Stimulated activated memory B cell treated with anti-CD40 and anti-IgM and Interleukin-4, amounts not matched to agents 10 μg/mL and 1 μg/mL and 100 μg/mL, for 72 hours (primary cell): ENCODE measurements around the gene IGSF21.
"Not testable (repeated sequence)": the region's sequence is repeated elsewhere in the genome, so short reads cannot be mapped to it uniquely, and the experiment has no call there.

Experiments used
- ATAC-seq: fragments of 150-1000 bp; cut with Tn5 transposase; 2 replicates; pipeline ENCODE4 v1.10.0; 2021
- H3K27ac Mint-ChIP-seq: one replicate; pipeline ENCODE4 v1.8.0; 2022; ENCODE audit warnings: mild to moderate bottlenecking, mixed read lengths
- H3K27me3 Mint-ChIP-seq: one replicate; pipeline ENCODE4 v1.8.0; 2022; ENCODE audit warnings: mixed read lengths
- H3K36me3 Mint-ChIP-seq: one replicate; pipeline ENCODE4 v1.8.0; 2022; ENCODE audit warnings: mixed read lengths
- H3K4me1 Mint-ChIP-seq: one replicate; pipeline ENCODE4 v1.8.0; 2022; ENCODE audit warnings: mixed read lengths
- H3K4me3 Mint-ChIP-seq: one replicate; pipeline ENCODE4 v1.8.0; 2022; ENCODE audit warnings: mild to moderate bottlenecking, moderate library complexity, mixed read lengths
- H3K9me3 Mint-ChIP-seq: one replicate; pipeline ENCODE4 v1.8.0; 2022; ENCODE audit warnings: mixed read lengths

Gene IGSF21

DNA sequence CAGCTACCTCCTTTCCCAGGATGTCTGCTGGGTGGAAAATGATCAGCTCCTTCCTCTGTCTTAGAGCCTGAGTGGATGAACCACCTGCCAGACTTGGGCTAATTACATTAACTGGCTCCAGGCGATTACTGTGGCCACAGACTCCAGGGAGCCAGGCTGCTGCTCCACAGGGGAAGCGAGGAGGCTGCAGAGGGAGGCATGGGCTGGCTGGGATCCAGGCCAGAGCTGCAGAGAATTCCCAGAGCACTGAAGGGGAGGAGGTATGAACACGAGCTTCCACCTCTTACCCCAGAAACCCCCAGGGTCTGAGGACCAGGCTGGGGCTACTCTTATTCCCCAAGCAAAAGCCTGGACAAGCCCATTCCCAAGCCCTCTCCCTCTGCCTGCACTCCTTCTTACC is 237.2 kb downstream of the IGSF21 start:
- H3K36me3 Mint-ChIP-seq: no peaks in the 10 kb centered on the region
- no peak overlapping the region for H3K4me3 Mint-ChIP-seq
- ATAC-seq: no peak
- no peaks in the 10 kb centered on the region for H3K4me1 Mint-ChIP-seq
- no peak overlapping the region for H3K27ac Mint-ChIP-seq
- peaks cover 22% of the 10 kb centered on the region for H3K27me3 Mint-ChIP-seq
- peaks cover 5% of the 10 kb centered on the region for H3K9me3 Mint-ChIP-seq

DNA sequence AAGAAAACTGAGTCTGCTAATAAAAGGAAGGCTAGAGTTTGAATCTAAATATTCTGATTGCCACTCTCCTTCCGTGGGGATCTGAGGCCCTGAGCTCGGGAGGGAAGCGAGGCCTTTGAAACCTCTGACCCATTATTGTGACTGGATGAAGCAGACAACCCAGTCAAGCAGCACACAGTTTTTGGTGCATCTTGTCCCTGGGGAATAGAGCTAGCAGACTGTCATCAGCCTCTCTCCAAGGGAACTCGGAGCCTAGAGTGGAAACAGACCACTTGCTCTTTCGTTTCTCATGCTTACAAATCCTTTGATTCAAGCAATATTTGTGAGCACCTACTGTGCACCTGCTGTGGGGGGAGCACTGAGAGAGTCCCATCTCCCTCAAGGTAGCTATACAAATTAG is 240.0 kb downstream of the IGSF21 start:
- H3K4me1 Mint-ChIP-seq: no peaks in the 10 kb centered on the region

DNA sequence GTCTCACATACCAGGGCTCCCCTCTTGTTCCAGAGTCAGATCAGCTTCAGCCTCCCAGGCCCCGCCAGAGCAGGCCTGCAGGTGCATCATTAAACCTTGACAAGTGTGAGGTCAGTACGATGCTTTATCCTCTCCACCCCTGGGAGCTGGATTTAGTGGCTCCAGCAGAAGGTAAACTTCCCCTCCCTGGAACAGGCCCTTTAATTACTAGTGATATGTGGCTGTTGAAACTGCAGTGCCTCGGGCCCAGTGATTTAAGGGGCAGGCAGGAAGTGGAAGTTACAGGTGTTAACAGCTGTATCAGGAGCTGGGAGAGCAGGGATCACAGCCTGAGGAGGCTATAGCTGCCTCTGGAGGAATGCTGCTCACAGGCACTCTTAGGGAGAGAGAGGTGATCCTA is 240.8 kb downstream of the IGSF21 start:
- Mint-ChIP-seq H3K27me3 (peaks cover 30% of the 10 kb centered on the region), H3K27ac (no peak overlapping the region), H3K4me3 (no peak overlapping the region), H3K4me1 (no peaks in the 10 kb centered on the region), H3K9me3 (peaks cover under 1% of the 10 kb centered on the region), H3K36me3 (no peaks in the 10 kb centered on the region)
- no peak for ATAC-seq

More for the DNA sequence above, 240.0 kb downstream of the IGSF21 start:
- H3K27ac Mint-ChIP-seq: no peak overlapping the region
- H3K4me3 Mint-ChIP-seq: no peak overlapping the region
- H3K36me3 Mint-ChIP-seq: no peaks in the 10 kb centered on the region
- H3K27me3 Mint-ChIP-seq: peaks cover 27% of the 10 kb centered on the region
- peaks cover 5% of the 10 kb centered on the region for H3K9me3 Mint-ChIP-seq
- ATAC-seq: no peak

DNA sequence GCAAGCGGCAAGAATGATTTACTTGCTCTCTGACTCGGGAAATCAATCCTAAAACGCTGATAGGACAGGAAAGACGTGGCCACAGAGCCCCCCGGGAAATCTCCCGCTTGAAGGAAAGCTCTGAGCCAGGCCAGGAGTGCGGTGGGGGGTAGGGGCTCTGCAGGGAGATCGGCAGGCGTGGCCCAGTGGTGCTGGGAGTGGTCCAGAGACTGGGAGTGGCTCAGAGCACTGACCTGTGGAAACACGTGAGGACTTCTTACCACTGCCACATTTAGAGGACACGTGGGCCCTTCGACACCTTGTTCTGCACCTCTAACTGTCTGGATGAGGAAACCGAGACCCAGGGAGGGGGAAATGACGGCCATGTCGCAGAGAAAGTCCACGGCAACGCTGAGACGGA is 243.1 kb downstream of the IGSF21 start:
- no peak overlapping the region for H3K4me3 Mint-ChIP-seq
- no peak for ATAC-seq

DNA sequence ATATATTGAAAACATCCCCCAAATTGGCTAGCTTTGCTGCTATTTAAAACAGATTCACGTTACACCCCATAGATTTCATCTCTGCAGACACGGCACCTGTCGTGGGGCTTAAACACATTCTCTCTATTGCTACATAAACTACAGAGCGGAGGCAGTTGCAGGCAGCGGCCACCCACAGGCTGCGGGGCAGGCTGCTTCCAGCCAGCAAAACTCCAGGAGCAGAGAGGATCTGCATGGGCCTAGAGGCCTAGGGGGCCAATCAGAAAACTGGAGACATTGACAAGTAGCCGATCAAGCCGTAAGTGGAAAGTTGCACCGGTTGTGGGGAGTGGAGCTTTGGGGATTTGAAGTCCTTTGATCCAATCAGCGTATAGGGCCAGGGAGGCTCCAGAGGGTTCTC is 244.1 kb downstream of the IGSF21 start:
- no peak overlapping the region for H3K4me3 Mint-ChIP-seq
- no peaks in the 10 kb centered on the region for H3K36me3 Mint-ChIP-seq
- no peaks in the 10 kb centered on the region for H3K4me1 Mint-ChIP-seq
- no peak for ATAC-seq
- no peak overlapping the region for H3K27ac Mint-ChIP-seq
- peaks cover 40% of the 10 kb centered on the region for H3K27me3 Mint-ChIP-seq
- H3K9me3 Mint-ChIP-seq: peaks cover 3% of the 10 kb centered on the region

More for the DNA sequence above, 243.1 kb downstream of the IGSF21 start:
- H3K36me3 Mint-ChIP-seq: no peaks in the 10 kb centered on the region
- no peaks in the 10 kb centered on the region for H3K4me1 Mint-ChIP-seq
- H3K27ac Mint-ChIP-seq: no peak overlapping the region
- H3K27me3 Mint-ChIP-seq: peaks cover 41% of the 10 kb centered on the region
- no peaks in the 10 kb centered on the region for H3K9me3 Mint-ChIP-seq

DNA sequence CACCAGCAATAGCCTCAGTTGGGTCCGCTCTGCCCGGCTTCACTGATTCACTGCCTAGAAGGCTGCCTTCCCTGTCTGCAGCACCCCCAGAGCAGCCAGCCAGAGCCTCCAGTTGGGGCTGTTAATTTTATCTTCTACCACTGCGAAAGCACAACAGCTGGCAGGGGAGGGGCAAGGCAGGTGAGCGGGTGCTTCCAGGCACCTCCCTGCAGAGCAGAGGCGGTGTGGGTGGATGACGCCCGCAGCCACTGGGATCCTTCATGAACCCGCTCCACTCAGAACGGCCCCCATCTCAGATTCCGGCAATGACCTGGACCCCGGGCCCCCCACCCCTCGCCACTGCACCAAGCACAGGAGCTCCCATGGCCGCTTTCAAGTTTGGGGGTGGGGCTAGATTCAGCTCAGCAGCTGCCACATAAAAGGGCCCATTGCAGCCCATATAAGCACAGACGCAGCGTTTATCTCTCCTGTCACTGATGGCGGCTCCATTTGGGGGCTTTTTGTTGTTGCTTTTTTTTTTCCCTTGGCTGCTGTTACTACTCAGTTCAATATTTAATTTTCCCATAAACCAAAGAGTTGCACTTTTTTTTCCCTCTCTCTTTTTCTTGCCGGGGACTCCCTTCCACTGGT is 245.2 kb downstream of the IGSF21 start:
- Mint-ChIP-seq H3K27me3 (peaks cover 48% of the 10 kb centered on the region), H3K4me1 (no peaks in the 10 kb centered on the region), H3K36me3 (no peaks in the 10 kb centered on the region), H3K27ac (no peak overlapping the region), H3K4me3 (no peak overlapping the region), H3K9me3 (peaks cover 7% of the 10 kb centered on the region)
- no peak for ATAC-seq

DNA sequence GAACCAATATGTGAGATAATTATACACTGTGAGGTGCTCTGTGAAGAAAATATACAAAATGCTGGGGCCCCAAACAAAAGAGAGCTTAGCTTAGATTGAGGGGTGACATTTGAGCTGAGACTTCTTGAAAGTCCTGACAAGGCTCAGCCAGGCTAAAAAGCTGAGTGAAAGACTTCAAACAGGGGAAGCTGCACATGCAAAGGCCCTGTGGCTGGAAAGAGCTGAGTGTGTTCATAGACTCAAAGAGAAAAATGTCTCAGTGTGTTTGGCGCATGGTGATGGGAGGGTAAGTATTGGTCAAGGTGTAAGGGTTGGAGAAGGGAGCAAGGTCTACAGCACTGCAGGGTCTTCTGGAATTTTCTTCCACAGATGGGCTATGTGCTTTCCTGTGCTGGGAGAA is 245.9 kb downstream of the IGSF21 start:
- H3K9me3 Mint-ChIP-seq: peaks cover 7% of the 10 kb centered on the region
- H3K36me3 Mint-ChIP-seq: no peaks in the 10 kb centered on the region
- H3K4me3 Mint-ChIP-seq: no peak overlapping the region
- ATAC-seq: no peak
- H3K4me1 Mint-ChIP-seq: no peaks in the 10 kb centered on the region
- peaks cover 48% of the 10 kb centered on the region for H3K27me3 Mint-ChIP-seq
- no peak overlapping the region for H3K27ac Mint-ChIP-seq

GRCh38 chr1:18353992-18354391 is 246.4 kb downstream of the IGSF21 start:
- H3K4me1 Mint-ChIP-seq: no peaks in the 10 kb centered on the region
- no peak for ATAC-seq
- H3K27me3 Mint-ChIP-seq: peaks cover 44% of the 10 kb centered on the region
- no peaks in the 10 kb centered on the region for H3K36me3 Mint-ChIP-seq
- peaks cover 7% of the 10 kb centered on the region for H3K9me3 Mint-ChIP-seq
- no peak overlapping the region for H3K27ac Mint-ChIP-seq
- no peak overlapping the region for H3K4me3 Mint-ChIP-seq

GRCh38 chr1:18354612-18355011 is 247.0 kb downstream of the IGSF21 start:
- Mint-ChIP-seq H3K36me3 (no peaks in the 10 kb centered on the region), H3K4me1 (no peaks in the 10 kb centered on the region), H3K9me3 (peaks cover 7% of the 10 kb centered on the region), H3K27me3 (peaks cover 38% of the 10 kb centered on the region), H3K27ac (no peak overlapping the region), H3K4me3 (no peak overlapping the region)
- ATAC-seq: no peak

DNA sequence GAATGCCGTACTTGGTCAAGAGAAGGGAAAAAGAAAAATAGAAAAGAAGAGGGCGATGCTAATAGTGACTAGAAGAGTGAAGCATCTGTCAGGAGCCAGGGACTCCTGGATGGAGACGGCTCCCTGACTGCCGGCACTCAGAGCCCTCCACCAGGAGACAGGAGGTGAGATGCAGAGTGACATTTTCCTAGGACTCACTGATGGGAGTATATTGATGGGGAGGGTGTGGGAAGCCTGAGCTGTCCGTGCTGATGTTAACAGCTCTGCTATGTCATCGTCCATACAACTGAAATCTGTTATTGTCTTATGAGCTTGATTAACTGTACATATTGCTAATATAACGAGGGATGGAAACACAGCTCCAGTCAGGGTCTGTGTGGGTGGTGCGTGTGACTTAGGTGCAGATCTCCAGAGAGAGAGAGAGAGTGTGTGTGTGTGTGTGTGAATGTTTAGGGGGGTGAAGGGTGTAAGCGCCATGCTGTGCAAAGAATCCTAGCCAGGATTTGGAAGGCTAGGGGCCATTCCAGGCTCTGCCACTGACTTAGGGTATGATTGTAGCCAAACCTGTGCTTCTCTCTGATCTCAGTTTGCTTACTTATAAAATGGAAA is 250.1 kb downstream of the IGSF21 start:
- Mint-ChIP-seq H3K9me3 (peaks cover 7% of the 10 kb centered on the region), H3K36me3 (no peaks in the 10 kb centered on the region), H3K4me3 (no peak overlapping the region), H3K27me3 (peaks cover 47% of the 10 kb centered on the region), H3K27ac (no peak overlapping the region), H3K4me1 (no peaks in the 10 kb centered on the region)
- no peak for ATAC-seq

GRCh38 chr1:18358600-18358999 is 251.0 kb downstream of the IGSF21 start:
- no peak for ATAC-seq
- H3K4me3 Mint-ChIP-seq: no peak overlapping the region
- H3K27ac Mint-ChIP-seq: no peak overlapping the region
- H3K36me3 Mint-ChIP-seq: no peaks in the 10 kb centered on the region
- H3K9me3 Mint-ChIP-seq: peaks cover 7% of the 10 kb centered on the region
- no peaks in the 10 kb centered on the region for H3K4me1 Mint-ChIP-seq
- H3K27me3 Mint-ChIP-seq: peaks cover 51% of the 10 kb centered on the region

DNA sequence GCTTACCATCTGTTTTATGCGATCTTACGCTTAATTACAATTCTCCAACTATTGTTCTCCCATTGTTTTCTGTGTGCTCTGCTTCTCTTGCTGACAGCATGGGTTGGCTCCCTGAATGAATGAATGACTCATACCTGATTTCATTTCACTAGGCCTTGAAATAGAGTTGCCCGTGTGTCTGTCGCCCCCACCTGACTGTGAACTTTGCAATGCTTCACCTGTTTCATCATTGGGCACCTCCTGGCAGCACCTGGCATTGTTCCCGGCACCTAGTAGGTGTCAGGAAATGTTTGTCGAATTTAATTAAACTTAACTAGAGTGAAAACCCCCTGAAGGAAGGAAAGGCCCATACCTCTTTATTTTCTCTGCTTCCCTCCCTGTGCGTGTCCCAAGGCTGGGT is 252.7 kb downstream of the IGSF21 start:
- H3K27ac Mint-ChIP-seq: no peak overlapping the region
- H3K27me3 Mint-ChIP-seq: peaks cover 56% of the 10 kb centered on the region

DNA sequence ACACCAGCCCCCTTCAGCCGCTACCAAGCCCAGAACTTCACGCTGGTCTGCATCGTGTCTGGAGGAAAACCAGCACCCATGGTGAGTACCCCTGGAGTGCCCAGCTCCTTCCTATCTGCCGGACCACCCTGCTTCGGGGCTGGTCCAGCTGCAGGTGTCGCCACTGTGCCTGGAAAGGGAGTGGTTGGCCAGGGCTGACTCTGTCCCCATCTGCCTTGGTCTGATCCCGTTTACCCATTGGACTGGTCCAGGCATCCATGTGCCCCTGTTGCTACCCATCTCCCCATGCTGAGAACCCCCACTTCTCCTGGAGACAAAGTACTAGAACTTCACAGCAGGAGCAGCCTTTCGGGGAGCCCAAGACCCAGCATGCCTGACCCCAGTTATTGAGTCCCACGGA is 254.6 kb downstream of the IGSF21 start:
- Mint-ChIP-seq H3K4me3 (no peak overlapping the region), H3K27me3 (peaks cover 48% of the 10 kb centered on the region), H3K9me3 (peaks cover 3% of the 10 kb centered on the region), H3K36me3 (no peaks in the 10 kb centered on the region), H3K4me1 (no peaks in the 10 kb centered on the region), H3K27ac (no peak overlapping the region)
- ATAC-seq: no peak

More for the DNA sequence above, 252.7 kb downstream of the IGSF21 start:
- H3K36me3 Mint-ChIP-seq: no peaks in the 10 kb centered on the region
- no peak for ATAC-seq
- no peak overlapping the region for H3K4me3 Mint-ChIP-seq
- H3K4me1 Mint-ChIP-seq: no peaks in the 10 kb centered on the region
- H3K9me3 Mint-ChIP-seq: peaks cover 7% of the 10 kb centered on the region

GRCh38 chr1:18363436-18363835 is 255.8 kb downstream of the IGSF21 start:
- Mint-ChIP-seq H3K4me3 (no peak overlapping the region), H3K36me3 (no peaks in the 10 kb centered on the region), H3K27me3 (peaks cover 44% of the 10 kb centered on the region), H3K9me3 (peaks cover 3% of the 10 kb centered on the region), H3K27ac (no peak overlapping the region), H3K4me1 (no peaks in the 10 kb centered on the region)
- no peak for ATAC-seq

DNA sequence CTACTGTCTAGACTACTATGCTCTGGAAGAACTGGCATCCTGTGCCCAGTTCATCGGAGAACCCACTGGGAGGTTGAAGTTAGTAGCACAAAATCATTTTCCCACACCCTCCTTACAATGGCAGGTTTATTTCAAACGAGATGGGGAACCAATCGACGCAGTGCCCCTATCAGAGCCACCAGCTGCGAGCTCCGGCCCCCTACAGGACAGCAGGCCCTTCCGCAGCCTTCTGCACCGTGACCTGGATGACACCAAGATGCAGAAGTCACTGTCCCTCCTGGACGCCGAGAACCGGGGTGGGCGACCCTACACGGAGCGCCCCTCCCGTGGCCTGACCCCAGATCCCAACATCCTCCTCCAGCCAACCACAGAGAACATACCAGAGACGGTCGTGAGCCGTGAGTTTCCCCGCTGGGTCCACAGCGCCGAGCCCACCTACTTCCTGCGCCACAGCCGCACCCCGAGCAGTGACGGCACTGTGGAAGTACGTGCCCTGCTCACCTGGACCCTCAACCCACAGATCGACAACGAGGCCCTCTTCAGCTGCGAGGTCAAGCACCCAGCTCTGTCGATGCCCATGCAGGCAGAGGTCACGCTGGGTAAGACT is 257.6 kb downstream of the IGSF21 start:
- no peak overlapping the region for H3K27ac Mint-ChIP-seq
- no peak for ATAC-seq
- H3K9me3 Mint-ChIP-seq: peaks cover 3% of the 10 kb centered on the region
- no peaks in the 10 kb centered on the region for H3K36me3 Mint-ChIP-seq
- H3K4me3 Mint-ChIP-seq: no peak overlapping the region
- no peaks in the 10 kb centered on the region for H3K4me1 Mint-ChIP-seq
- H3K27me3 Mint-ChIP-seq: peaks cover 44% of the 10 kb centered on the region

- H3K36me3 Mint-ChIP-seq, H3K9me3 Mint-ChIP-seq, H3K4me3 Mint-ChIP-seq, H3K4me1 Mint-ChIP-seq, ATAC-seq, H3K27me3 Mint-ChIP-seq, H3K27ac Mint-ChIP-seq: not testable (repeated sequence)
Observed at GRCh38 chr1:18372505-18372904, 264.9 kb downstream of the IGSF21 start.
